ENCODE results near the gene SERPINB6. TPM values are rescaled to one million over a fixed set of nuclear protein-coding genes. Genes with fewer than 3 reads are reported as not detected.
A peak's percentile ranks its signal among the peaks of the same experiment; 100 is the strongest.

The SERPINB6 gene
- total RNA-seq, 1 experiment from 2014 or later = 131 TPM

GRCh38 chr6:2952557-2953095 is 18.7 kb downstream of the SERPINB6 start:
- peak; percentile 97 for ATAC-seq
- Histone ChIP-seq H3K27ac (ENCODE audit: low read length) (peak overlapping the region; percentile 70), H3K4me1 (ENCODE audit: control insufficient read depth, insufficient read depth, low read length) (peaks cover 7% of the 10 kb centered on the region), H3K36me3 (ENCODE audit: control insufficient read depth, insufficient read depth, low read length) (peaks cover 6% of the 10 kb centered on the region; the same call in 1 of the 2 replicates), H3K4me3 (ENCODE audit: low read depth in 2 of 2, low read length in 2 of 2) (no peak overlapping the region), H3K27me3 (ENCODE audit: control insufficient read depth, insufficient read depth, low read length) (no peaks in the 10 kb centered on the region), H3K9me3 (ENCODE audit: control insufficient read depth, insufficient read depth, low read depth, low read length) (no peaks in the 10 kb centered on the region)
- BruUV-seq (replicated peaks) = no TSS peak
- DNase-seq (ENCODE audit: low read depth, low spot score) = peak; percentile 61
- no peak for TF ChIP-seq REST (IDR thresholded peaks at IDR 0.05; ENCODE audit: insufficient read depth in 1 of 2, low read depth in 2 of 2, low read length in 1 of 2)
- TF ChIP-seq TCF7L2 (IDR thresholded peaks at IDR 0.05; ENCODE audit: low read depth, low read length) = no peak
- TF ChIP-seq, protein P1, sequence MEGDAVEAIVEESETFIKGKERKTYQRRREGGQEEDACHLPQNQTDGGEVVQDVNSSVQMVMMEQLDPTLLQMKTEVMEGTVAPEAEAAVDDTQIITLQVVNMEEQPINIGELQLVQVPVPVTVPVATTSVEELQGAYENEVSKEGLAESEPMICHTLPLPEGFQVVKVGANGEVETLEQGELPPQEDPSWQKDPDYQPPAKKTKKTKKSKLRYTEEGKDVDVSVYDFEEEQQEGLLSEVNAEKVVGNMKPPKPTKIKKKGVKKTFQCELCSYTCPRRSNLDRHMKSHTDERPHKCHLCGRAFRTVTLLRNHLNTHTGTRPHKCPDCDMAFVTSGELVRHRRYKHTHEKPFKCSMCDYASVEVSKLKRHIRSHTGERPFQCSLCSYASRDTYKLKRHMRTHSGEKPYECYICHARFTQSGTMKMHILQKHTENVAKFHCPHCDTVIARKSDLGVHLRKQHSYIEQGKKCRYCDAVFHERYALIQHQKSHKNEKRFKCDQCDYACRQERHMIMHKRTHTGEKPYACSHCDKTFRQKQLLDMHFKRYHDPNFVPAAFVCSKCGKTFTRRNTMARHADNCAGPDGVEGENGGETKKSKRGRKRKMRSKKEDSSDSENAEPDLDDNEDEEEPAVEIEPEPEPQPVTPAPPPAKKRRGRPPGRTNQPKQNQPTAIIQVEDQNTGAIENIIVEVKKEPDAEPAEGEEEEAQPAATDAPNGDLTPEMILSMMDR (IDR thresholded peaks at IDR 0.05) = peak; percentile 99
- TF ChIP-seq SIN3A (IDR thresholded peaks at IDR 0.05; ENCODE audit: borderline replicate concordance, insufficient read depth, low read depth, low read length) = no peak
- ChIA-PET POLR2A (no interaction called here), CTCF (interaction anchor here (0.6 to 1.3 kb wide), 15 partner anchors 11 to 162 kb away, joined by 3 to 19 read pairs (median 4); partner anchors contain the start of gene NQO2)
- in situ Hi-C loops (cut with HindIII; ENCODE audit: low pct_unique_long_range_greater_than_20kb, low sequenced_read_pairs) = no loop called here
- intact Hi-C loops (cut with micrococcal nuclease; ENCODE audit: unreplicated experiment) = loop anchor here (2.0 kb wide), 1 partner anchor 36 kb away; no protein-coding TSS in a partner anchor

DNA sequence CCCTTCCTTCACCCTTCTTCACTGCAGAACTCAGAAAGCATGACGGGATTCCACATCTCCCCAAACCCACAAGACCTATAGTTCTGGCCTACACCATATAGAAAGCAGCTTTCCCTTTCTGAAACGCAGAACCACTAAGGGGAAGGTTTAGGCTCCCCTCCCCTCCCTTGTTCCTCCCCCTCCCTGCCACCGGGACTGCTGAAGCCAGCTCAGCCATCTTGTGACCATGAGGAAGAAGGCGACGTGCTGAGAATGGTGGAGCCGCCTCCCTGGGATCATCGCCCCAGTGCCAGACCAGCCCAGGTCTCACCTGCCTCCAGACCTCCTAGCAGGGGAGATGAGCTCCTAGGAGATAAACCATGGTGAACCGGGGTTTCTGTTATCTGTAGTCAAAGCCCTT is 19.6 kb downstream of the SERPINB6 start:
- peaks cover 7% of the 10 kb centered on the region for H3K4me1 ChIP-seq (ENCODE audit: control insufficient read depth, insufficient read depth, low read length)
- in situ Hi-C loops (cut with HindIII; ENCODE audit: low pct_unique_long_range_greater_than_20kb, low sequenced_read_pairs) = no loop called here
- DNase-seq (ENCODE audit: low read depth, low spot score) = no peak
- POLR2A ChIA-PET = no interaction called here
- intact Hi-C loops (cut with micrococcal nuclease; ENCODE audit: unreplicated experiment) = loop anchor here (2.0 kb wide), 1 partner anchor 37 kb away; no protein-coding TSS in a partner anchor
- ATAC-seq = no peak
- H3K27ac ChIP-seq (ENCODE audit: low read length) = no peak overlapping the region
- TF ChIP-seq, protein P1 (IDR thresholded peaks at IDR 0.05) = no peak
- TF ChIP-seq TCF7L2 (IDR thresholded peaks at IDR 0.05; ENCODE audit: low read depth, low read length) (no peak), SIN3A (IDR thresholded peaks at IDR 0.05; ENCODE audit: borderline replicate concordance, insufficient read depth, low read depth, low read length) (no peak), REST (IDR thresholded peaks at IDR 0.05; ENCODE audit: insufficient read depth in 1 of 2, low read depth in 2 of 2, low read length in 1 of 2) (no peak), POLR2AphosphoS5 (IDR thresholded peaks at IDR 0.05; ENCODE audit: low read depth, low read length) (no peak)
- no peak overlapping the region for H3K4me3 ChIP-seq (ENCODE audit: low read depth in 2 of 2, low read length in 2 of 2)
- peaks cover 6% of the 10 kb centered on the region; the same call in 1 of the 2 replicates for H3K36me3 ChIP-seq (ENCODE audit: control insufficient read depth, insufficient read depth, low read length)
- no TSS peak for BruUV-seq (replicated peaks)
- CTCF ChIA-PET = interaction anchor here (0.6 to 1.3 kb wide), 9 partner anchors 10 to 161 kb away, joined by 3 to 19 read pairs (median 6); no protein-coding TSS in a partner anchor
- no peaks in the 10 kb centered on the region for H3K9me3 ChIP-seq (ENCODE audit: control insufficient read depth, insufficient read depth, low read depth, low read length)
- no peaks in the 10 kb centered on the region for H3K27me3 ChIP-seq (ENCODE audit: control insufficient read depth, insufficient read depth, low read length)
